Islet of Langerhans (tissue), 1 donor: ENCODE data around the gene KCNJ10.

Experiments used
- FAIRE-seq: peaks from one replicate; lab custom pipeline; 2011; peaks lifted over from hg19 to GRCh38; lab: Jason Lieb, UNC

Gene KCNJ10

DNA sequence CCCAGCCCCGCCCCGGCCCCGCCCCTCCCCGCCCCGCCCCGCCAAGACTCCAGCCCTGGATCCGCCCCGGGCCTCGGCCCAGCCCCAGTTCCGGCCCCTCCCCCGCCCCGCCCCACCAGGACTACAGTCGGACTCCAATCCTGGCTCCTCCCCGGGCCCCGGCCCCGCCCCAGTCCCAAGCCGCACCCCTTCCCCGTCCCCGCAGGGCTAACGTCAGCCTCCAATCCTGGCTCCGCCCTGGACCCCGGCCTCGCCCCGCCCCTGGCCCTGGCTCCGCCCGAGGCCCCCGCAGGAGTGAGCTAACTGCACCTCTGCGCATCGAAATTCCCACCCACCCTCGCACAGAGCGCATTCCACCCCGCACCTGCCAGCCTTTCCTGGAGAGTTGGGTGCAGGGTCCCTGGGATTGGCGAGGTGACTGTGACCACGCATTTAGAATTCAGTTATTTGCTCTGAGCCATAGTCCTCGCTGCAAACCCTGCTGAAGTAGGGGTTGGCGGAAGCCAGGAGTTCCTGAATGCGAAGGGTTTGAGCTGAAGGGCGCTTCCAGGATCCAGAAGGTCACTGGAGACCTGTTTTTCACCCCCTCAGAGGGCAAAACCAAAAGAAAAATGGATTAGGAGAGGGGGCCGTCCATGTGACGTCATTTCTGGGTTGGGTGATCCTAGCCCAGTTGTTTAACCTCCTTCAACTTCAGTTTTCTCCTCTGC, 29.0 kb upstream of the KCNJ10 start:
- no peak for FAIRE-seq

DNA sequence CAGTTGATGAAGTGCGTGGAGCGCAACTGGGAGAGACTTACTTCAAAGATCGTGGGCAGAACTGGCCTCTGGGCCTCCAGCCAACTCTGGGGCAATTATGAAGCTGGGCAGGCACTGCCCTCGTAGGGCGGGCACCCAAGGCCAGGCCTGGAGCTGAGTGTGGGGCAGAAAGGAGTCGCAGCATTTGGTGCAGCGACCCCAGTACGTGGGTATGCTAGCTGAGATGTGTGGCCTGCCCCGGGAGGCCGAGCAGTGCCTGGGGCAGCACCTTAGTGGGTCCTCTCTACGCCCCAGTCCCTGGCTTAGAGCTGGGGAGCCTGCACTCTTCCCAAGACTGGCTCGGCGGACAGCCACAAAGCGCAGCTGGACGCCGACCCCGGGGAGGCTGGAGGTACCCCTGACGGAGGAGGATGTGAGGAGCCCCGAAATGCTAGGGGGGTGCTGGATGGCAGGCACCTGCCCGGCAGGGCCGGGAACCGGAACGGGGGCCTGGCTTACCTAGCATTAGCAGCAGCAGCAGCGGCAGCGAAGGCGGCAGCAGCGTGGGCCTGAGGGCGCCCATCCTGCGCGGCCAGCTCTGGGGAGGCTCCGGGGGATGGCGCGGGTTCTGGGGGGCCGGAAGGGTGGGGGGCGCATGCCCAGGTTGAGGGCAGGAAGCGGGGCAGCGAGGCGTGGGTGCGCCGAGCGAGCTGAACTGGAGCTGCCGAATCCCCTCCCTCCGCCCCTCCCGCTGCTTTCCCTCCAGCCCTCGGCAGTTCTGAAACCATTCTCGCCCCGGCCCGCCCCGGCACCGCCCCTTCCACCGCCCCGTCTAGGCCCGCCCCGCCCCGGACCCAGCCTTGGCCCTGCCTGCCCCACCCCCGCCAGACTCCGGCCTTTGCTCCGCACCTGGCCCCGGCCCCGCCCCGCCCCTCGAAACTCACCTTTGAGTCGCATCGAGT, 28.2 kb upstream of the KCNJ10 start, which contains the start of gene IGSF8:
IGSF8 (minus strand) TSS at position 709 of the 941 bp plus-strand sequence; CDS start at position 562, 147 bp downstream.
- FAIRE-seq = no peak

DNA sequence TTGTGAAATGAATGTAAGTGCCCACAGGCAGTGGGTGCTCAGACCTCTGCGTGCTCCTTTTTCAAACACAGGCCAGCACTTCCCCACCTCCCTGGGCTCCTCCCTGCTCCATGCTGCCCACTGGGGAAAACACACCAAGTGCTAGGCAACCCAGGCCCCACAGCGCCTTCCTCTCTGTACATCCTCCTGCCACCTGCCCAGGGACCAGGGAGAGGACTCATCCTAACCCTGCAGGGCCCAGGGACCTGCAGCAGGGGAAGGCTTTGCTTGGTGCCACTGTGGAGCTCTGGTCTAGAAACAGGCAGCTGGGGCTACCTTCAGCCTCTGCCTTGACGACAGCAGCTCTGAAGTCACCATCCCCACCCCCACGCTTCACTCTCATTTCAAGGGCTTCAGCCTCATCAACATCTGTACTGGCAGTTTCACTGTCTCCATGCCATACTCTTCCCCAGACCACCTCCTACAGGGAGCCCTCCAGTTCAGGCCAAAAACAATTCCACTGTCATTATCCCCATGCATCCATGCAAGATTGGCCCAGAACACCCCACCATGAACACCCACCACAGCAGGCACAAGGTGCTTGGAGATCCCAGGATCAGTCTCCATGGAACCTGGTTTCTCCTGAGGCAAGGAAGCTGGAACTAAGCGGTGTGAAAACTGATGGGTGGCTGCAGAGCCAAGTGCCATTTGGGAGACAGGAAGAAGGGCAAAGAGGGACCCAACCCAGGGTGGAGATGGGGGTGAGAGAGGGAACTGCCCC, 27.4 kb upstream of the KCNJ10 start:
- no peak for FAIRE-seq

DNA sequence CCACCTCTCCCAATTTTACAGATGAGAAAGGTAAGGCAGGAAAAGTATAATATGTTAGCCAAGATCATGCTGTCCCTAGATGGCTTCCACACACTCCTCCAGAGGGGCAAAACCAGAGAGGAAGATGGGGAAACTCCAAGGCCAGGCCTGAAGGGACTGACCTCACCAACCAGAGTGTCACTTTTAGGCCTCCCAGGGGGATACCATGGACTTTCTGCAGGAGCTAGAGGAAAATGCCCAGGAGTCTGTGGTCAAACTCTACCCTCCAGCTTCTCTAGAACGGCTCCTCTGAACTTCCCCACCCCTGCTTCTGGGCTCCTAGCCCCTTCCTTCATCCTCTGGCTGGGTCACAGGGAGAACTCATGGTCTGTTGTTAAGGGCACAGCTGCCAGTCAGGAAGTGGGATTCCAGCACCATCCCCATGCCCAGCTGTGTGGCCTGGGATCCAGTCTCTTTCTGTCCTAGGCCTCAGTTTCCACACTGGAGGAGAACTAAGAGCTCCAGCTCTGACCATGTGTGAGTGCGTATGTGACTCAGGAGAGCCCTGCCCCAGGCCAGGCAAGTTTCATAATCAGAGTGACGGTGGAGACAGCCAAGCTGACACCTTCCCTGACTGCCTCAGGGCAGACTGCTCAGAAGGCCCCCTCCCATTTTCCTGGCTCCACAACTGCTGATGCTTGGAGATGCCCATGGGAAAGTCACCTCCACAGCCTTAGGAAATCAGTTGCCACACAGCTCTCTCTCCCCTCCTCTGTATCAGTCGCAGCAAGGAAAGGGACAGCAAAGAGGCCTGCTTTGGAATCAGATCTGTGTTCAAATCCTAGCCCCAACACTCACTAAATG, 26.5 kb upstream of the KCNJ10 start:
- FAIRE-seq = no peak

DNA sequence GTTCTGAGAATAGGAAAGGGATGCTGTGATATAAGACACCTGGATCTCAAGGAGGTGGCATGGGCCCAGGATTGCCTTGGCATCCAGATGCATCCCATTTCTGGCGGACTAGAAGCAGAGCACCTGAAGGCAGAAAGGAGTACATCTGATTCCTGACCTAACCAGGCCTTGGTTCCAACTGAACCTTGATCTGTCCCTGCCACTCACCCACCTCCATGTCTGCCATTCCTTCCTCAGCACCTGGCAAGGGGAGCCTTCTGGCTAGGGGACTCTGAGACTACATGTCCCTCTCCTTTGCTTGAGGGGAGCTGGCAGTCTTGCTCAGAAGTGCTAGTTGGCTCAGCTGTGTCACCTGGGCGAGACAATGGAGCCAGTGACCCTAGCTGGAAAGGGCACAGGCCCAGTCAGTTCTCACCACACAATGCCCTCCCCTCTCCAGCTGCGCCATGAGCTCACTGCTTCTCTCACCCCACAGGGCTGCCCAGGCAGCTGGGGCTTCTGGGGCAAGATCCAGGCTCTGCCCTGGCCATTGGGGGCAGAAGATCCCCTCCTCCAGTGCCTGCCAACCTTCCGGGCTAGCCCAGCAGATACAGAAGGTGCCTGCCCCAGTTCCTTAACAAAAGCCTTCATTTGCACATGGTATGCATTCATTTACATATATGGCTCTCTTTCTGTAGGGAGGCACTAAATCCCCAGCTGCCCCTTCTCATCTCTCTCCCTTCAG, 25.6 kb upstream of the KCNJ10 start:
- FAIRE-seq = no peak

DNA sequence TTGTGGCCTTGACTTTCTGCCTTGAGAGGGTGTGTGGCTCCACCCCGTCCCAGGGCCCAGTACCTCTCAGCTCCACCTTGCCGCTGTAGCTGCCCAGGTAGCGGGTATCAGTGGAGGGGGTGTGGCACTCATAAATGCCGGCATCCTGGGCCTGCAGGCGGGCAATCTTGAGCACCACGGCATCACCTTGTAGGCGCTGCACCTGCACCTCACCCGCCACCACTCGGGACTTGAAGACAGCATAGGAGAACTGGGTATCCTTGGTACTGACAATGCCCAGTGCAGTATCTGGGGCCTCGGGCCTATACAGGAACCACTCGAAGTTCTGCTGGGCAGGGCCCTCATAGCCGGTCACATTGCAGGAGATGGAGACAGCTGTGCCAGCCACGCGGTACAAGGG, 24.8 kb upstream of the KCNJ10 start:
- FAIRE-seq = no peak

DNA sequence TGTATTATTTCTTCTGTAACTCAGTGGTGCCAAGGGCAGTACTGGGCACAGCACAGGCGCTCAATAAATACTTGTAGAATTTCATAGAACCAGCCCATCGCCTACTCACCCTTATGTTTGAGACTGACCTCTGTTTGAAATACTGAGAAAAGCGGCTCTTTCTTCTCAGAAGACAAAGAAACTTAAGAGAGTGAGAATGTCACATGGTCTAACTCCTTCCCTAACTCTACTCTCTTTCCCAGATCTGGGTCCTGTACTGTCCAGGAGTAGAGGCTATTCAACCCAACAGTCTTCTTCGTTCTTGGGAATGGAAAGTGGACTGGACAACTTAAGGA, 24.3 kb upstream of the KCNJ10 start:
- no peak for FAIRE-seq

DNA sequence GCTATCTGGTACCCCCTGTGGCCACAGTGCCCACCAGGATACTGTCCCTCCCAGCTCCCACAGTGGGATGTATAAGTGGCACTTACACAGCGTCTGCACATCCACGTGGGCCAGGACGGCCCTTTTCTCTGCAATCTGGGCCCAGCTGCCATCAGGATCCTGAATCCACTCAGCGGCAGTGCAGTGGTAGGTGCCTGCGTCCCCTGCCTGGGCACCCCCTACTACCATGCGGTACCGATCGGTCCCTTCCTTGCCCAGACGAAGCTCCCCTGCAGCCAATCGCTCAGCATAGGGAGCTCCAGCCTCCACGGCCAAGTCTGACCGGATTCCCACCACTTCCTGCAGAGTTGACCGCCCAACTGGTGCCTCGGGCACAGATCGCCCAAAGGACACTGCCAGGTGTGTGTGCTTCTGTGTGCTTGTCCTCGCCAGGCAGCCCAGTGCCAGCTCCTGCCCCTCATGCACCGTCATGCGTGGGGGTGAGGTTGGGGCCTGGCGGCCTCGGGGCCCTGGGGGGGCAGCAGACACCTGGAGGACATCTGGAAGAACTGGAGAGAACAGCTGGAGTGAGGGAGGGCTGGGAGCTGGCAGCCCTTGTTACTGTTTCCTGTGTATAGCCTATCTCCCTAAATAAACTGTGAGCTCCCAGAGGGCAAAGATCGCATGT, 23.8 kb upstream of the KCNJ10 start:
- FAIRE-seq = no peak

DNA sequence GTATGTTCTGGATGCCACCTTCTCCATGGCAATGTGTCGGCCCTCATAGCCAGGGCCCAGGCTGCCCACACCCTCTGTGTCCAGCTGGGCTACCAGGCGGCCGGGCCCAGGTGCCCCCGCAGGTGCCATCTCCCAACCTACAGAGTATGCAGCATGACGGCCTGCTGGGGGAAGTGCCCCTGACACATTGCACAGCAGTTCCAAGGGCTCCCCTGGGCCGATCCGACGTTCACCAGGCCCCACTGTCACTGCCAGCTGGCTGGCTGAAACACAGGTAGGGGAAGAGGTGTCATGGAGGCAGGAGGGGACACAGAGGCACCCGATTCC, 23.1 kb upstream of the KCNJ10 start:
- FAIRE-seq = no peak

DNA sequence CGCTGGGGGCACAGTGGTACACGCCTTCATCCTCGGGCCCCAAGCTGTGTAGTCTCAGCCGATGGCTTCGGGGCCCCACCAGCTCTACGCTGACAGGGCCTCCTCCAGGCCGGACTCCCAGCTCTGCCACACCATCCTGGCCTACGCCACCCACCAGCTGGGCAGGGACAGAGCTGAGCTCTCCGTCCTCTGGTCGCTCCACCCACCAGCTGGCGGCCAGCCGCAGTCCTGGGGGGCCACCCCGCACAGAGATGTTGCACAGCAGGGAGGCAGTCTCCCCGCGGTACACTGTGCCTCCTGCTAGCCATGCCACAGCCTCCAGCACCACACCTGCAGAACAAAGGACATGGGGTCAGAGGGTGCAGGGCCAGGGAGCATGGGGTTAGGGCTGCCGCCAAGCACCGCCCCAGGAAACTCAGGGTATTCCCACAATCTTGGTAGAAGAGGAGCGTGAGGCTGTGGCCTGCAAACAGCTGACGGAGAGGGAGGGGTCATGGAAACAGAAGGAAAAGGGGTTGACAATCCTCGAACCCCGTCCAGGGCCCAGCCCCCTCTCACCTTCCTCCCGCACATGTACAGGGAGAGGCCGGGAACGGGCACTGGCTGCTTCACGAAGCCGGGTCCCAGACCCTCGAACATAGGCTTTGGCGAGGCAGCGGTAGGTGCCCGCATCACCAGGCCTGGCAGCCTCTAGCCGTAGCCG, 22.6 kb upstream of the KCNJ10 start:
- FAIRE-seq = no peak

DNA sequence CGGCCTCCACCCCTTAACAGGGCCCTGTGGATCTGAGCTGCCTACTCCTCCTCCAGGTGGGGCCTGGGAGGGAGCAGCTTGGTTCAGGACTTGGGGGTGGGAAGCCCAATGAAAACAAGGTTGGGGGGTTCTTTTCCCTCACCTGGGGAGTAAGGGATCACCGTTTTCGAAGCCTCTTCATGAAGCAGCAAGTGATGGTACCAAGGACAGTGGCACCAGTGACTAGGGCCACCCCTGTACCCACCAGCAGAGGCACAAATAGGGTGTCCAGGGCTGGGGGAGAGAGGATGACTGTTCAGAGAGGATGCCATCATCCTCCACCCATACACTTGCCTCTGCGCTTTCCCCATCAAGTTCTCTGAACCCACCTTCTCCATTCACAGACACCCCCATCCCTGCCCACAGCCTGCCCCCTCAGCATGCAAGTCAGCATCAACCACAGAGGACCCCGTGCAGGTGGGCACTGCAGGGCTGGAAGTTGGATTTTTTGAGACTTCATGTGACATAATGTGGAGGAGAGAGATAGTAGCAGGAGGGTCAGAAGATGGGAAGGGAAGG, 21.8 kb upstream of the KCNJ10 start:
- FAIRE-seq = no peak

DNA sequence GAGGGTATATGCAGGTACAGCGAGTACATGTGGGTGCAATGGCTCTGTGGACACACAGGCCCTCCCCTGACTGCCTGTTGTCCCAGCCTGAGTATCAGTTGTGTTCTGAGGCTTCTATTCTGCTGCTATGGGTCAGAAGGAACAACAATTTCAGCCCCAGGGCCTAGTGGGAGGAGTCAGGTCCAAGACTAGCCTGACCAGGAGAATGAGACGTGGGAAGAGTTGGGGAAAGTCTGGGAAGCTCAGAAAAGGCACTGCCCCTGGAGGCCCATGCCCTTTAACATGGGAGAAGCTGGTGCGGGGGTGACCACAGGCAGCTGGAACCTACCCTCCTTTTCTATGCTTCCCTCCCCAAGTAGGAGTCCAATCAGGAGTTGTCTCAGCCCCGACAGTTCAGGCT, 20.8 kb upstream of the KCNJ10 start:
- no peak for FAIRE-seq

DNA sequence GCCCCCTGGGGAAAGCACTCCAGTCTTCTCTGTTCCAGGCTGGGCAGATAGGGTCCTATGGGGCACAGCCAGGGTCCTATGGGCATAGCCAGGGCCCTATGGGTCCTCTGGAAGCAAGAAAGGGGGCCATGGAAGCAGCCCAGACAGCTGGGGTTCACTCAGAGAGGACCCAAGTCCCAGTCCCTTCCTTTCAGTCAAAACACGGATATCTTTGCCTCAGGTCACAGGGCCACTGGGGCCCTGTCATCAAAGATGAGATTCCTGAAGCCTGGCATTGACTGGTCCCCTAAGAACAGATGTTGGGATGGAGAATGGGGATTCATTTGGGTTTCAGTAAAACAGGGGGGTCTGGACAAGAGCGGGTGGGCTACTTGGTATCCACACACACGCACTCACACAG, 19.9 kb upstream of the KCNJ10 start:
- FAIRE-seq = no peak

DNA sequence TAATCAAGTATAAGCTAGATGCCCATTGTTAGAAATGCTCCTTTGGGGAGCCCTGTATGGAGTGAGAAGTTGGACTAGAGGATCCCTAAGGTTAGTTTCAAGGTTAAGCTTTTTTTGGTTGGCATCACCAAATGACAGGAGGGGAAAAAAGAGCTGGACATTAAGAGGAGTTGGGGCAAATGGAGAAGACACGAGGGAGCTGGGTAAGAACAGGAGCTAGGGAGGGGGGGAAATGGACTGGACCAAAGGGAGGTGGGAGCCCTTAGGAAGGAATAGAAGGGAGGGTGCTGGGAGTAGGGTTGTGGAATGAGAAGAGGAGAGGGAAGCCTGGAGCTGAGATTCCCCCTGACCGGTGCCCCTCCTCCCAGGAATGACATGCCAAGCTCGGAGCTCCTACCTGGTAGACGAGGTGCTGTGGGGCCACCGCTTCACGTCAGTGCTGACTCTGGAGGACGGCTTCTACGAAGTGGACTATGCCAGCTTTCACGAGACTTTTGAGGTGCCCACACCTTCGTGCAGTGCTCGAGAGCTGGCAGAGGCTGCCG, 17.2 kb upstream of the KCNJ10 start:
- FAIRE-seq = no peak

DNA sequence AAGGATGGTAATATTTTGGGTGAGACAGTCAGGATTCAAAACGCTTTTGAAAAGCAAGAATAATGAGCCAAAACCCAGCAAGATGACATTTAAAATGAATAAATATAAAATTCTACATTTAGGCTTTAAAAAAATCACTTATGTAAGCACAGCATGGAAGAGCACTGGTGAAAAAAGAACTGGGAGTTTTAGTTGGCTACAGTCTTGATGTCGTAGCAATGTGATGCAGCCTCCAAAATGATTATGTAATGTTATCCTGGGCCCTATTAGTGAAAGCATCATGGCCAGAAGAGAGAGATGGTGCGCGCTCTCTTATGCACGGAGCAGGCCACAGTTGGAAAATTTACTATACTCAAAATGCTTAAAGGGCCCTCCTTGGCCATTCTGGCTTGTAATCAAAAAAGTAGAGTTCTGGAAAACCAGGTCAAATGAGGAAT, 16.5 kb upstream of the KCNJ10 start:
- FAIRE-seq = no peak

DNA sequence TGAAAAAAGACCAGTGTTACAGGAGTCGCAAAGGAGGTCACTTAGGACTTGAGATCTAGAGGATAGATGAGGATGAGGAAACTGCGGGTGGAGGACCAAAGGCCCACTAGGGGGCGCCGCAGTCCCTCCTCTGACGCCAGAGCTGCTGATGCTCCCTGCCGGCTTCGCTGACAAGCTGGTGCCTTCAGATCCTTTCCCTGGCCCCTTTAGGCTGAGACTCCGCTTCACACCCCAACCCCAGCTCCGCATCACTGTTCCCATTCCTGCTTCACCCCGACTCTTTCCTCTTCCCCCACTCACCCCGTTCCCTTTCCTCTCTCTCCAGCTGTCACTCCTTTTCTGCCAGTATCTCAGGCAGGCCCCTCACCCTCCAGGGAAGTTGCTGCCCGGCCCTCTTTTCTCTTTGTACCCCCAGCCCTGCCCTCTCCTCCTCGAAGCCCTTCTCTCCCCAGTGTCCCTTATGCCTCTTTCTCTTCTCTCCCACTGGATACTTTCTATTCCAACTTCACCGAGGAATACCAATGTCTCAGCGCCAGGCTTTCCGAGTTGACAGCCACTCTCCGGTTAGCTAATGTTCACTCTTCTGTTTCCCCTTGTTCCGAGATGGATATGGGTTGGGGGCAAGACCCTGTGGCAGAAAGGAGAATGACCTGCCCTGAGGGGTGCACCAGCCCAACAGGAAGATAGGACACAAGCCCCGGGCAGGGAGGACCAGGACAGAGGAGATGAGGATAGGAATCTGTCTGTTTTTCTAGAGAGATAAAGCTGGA, 15.9 kb upstream of the KCNJ10 start:
- no peak for FAIRE-seq

DNA sequence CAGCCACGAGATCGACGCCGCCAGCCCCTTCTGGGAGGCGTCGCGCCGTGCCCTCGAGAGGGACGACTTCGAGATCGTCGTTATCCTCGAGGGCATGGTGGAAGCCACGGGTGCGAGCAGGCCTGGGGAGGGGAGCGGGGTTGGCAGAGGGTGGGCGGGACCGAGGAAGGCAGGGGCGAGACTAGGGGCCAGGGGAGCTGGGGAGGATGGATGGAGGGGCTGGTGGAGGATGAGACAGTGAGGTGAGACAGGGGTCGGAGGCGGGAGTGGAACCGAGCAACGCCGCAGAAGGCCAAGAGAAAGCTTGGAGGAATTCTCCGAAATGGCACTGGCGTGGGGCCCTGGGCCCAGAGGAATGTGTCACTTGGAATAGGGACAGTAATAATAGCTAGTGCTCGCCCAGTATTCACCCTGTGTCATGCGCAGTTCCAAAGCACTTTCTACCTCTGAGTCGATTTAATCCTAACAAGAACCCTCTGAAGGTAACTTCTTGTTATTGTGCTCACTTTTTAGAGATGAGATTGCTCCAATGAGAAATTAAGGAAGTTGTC, 14.9 kb upstream of the KCNJ10 start:
- no peak for FAIRE-seq

DNA sequence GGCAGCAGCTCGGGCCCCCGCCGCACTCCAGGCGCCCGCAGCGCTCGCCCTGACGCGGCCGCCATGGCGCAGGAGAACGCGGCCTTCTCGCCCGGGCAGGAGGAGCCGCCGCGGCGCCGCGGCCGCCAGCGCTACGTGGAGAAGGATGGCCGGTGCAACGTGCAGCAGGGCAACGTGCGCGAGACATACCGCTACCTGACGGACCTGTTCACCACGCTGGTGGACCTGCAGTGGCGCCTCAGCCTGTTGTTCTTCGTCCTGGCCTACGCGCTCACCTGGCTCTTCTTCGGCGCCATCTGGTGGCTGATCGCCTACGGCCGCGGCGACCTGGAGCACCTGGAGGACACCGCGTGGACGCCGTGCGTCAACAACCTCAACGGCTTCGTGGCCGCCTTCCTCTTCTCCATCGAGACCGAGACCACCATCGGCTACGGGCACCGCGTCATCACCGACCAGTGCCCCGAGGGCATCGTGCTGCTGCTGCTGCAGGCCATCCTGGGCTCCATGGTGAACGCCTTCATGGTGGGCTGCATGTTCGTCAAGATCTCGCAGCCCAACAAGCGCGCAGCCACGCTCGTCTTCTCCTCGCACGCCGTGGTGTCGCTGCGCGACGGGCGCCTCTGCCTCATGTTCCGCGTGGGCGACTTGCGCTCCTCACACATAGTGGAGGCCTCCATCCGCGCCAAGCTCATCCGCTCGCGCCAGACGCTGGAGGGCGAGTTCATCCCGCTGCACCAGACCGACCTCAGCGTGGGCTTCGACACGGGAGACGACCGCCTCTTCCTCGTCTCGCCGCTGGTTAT, 14.2 kb upstream of the KCNJ10 start:
- no peak for FAIRE-seq
